HFF-Myc (cell line): ENCODE results near the gene MMD.
A peak's percentile ranks its signal among the peaks of the same experiment; 100 is the strongest.

Experiments
- DNase-seq: peaks from one replicate; pipeline ENCODE4 v3.0.0-alpha.2; 2011; ENCODE audit warnings: low read depth; ENCODE audit errors: extremely low read depth
- H3K4me3 ChIP-seq: replicated peaks from 2 replicates; pipeline ENCODE4 v1.5.1; 2011; ENCODE audit warnings: low read depth, mild to moderate bottlenecking, control low read depth, low read length
- CTCF ChIP-seq: IDR thresholded peaks from 2 replicates; pipeline ENCODE4 v1.5.1; 2012; ENCODE audit warnings: mild to moderate bottlenecking, low read depth, low read length, control low read depth; ENCODE audit errors: missing control alignments

MMD gene

GRCh38 chr17:55458287-55458900 lies 36.8 kb upstream of the MMD start:
- H3K4me3 ChIP-seq = no peak overlapping the region
- no peak for DNase-seq
- TF ChIP-seq CTCF = no peak

- no peak for TF ChIP-seq CTCF
- DNase-seq = no peak
Measured at GRCh38 chr17:55456307-55457240, 34.9 kb upstream of the MMD start.

GRCh38 chr17:55454906-55455474 lies 33.4 kb upstream of the MMD start:
- no peak overlapping the region for H3K4me3 ChIP-seq
- DNase-seq = peak; percentile 35
- no peak for TF ChIP-seq CTCF

More at GRCh38 chr17:55456307-55457240, 34.9 kb upstream of the MMD start:
- no peak overlapping the region for H3K4me3 ChIP-seq

- DNase-seq = no peak
- no peak overlapping the region for H3K4me3 ChIP-seq
- TF ChIP-seq CTCF = no peak
Measured at GRCh38 chr17:55453839-55454557, 32.4 kb upstream of the MMD start.

GRCh38 chr17:55452139-55452790 lies 30.6 kb upstream of the MMD start:
- no peak for TF ChIP-seq CTCF
- DNase-seq = peak; percentile 85
- H3K4me3 ChIP-seq = no peak overlapping the region

GRCh38 chr17:55451758-55452138 lies 30.1 kb upstream of the MMD start:
- DNase-seq = no peak
- TF ChIP-seq CTCF = no peak
- no peak overlapping the region for H3K4me3 ChIP-seq
